Pancreas (tissue), 10 donors: ENCODE results near the gene CRYL1. TPM values are rescaled to one million over a fixed set of nuclear protein-coding genes. Genes with fewer than 3 reads are reported as not detected.

Source experiments
- ATAC-seq, 4 donors: fragments of 200-7000 bp; cut with Tn5 transposase; one replicate each; pipeline versions ENCODE4 v1.8.0 to v1.9.1; 2020; ENCODE audit warnings: mild to moderate bottlenecking in 4 of 4, moderate library complexity in 4 of 4
- DNase-seq, 6 donors: peaks; one replicate each; pipeline ENCODE4 v3.0.0-alpha.2; 2020
- FAIRE-seq: peaks from 2 replicates; lab custom pipeline; 2012; peaks lifted over from hg19 to GRCh38; lab: Jason Lieb, UNC
- H3K27ac ChIP-seq, 4 donors: fragments of 200-600 bp; sonication (generic); 1 replicate in 3 of 4; 2 replicates in 1 of 4; pipeline versions ENCODE4 v1.5.0 to v1.8.0; 2020
- H3K27me3 ChIP-seq, 4 donors: fragments of 200-600 bp; one replicate each; pipeline ENCODE4 v1.8.0; 2021
- H3K36me3 ChIP-seq, 3 donors: fragments of 200-600 bp; sonication (generic) in 1 of 3; one replicate each; pipeline versions ENCODE4 v1.5.0 to v1.8.0; 2020 to 2021
- H3K4me1 ChIP-seq, 3 donors: fragments of 200-600 bp; one replicate each; pipeline ENCODE4 v1.8.0; 2021
- H3K4me3 ChIP-seq, 4 donors: fragments of 200-600 bp; sonication (generic) in 2 of 4; one replicate each; pipeline versions ENCODE4 v1.5.0 to v1.8.0; 2020 to 2021
- H3K9me3 ChIP-seq, 4 donors: fragments of 200-600 bp; one replicate each; pipeline ENCODE4 v1.8.0; 2021
- CTCF ChIP-seq, 4 donors: fragments of 200-600 bp; sonication (generic) in 3 of 4; IDR thresholded peaks; one replicate each; pipeline versions ENCODE4 v1.5.0 to v1.8.0; 2021; ENCODE audit warnings: antibody characterized with exemption in 4 of 4
- WGBS, 2 donors: extraction: QIAGEN DNeasy Blood & Tissue Kit; methylation state at CpG; one replicate each; pipeline ENCODE4 v1.1.7; 2013; 5-methylcytosine and 5-hydroxymethylcytosine counted together
- intact Hi-C, 3 donors: fragments of 100-400 bp; cut with DNase I; formaldehyde crosslinking; loops; one replicate each; pipeline versions ENCODE4 v1.11.1 to v1.14.2; 2022
- polyA plus RNA-seq, 2 donors: library from polyadenylated mRNA; stranded (reverse); fragments of 200-250 nt; gene quantifications; one replicate each; pipeline ENCODE4 v1.2.3, GENCODE V29; 2013
- total RNA-seq, 6 donors: library from RNA; stranded (reverse); fragmentation: NEBNext Ultra II Directional in 4 of 6; extraction: Animal tissue kit (Norgen Biotek cat#: 25700) in 4 of 6; gene quantifications; one replicate each; pipeline versions ENCODE4 v1.2.1 to v1.2.4, GENCODE V29; 2021 to 2023
- donor health status: healthy with polysubstance abuse.
- donor health status: DM: no; HTN: no; CAD: no; lungs with moderate emphysema.
- donor health status: DM: no; HTN: no; CAD: no.
- donor health status: control.
- donor health status: control.
- donor health status: Bipolar disorder and iron deficiency.
- donor health status: DM: yes; HTN: yes; CAD: no.
- donor health status: DM: no; HTN: no; CAD: no.
- donor health status: DM: no; HTN: no; CAD: no.
- donor health status: DM: yes; HTN: yes; CAD: no.

CRYL1 gene
- total and polyA plus RNA-seq, 8 donors = 12.8 to 31.7 (median 19.3) TPM

- Histone ChIP-seq H3K9me3 (no peaks in the 10 kb centered on the region), H3K4me1 (peaks cover 0 to 4% (median 2%) of the 10 kb centered on the region in 3 donors), H3K27ac (no peak overlapping the region), H3K27me3 (no peaks in the 10 kb centered on the region), H3K4me3 (no peak overlapping the region), H3K36me3 (no peaks in the 10 kb centered on the region)
- ATAC-seq = no peak
- intact Hi-C loops = no loop called here
- DNase-seq = no peak
- 85 to 89% methylated on average over 6 of the region's 6 CpGs for WGBS, 2 donors
- TF ChIP-seq CTCF (IDR thresholded peaks at IDR 0.05) = no peak
- FAIRE-seq = no peak
These were observed 51.8 kb downstream of the CRYL1 start for GRCh38 chr13:20473888-20474287.

DNA sequence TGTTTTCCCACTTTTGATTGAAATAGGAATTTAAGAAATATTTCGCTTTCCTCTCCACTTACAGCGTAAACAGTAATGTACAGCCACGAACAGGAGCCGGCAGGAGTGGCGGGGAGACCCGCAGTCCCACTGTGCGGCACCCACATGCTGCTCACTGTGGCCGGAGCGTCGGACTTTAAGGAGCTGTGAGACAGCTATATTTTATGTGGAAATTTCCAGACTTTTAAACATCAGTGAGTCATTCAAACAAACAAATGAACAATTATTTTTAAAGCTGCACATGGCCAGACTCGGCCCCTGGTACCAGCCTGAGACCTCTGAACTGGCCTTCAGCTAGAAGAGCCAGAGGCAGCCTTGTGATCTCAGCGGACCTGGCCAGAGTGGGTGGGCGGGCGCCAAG, 52.5 kb downstream of the CRYL1 start:
- TF ChIP-seq CTCF (IDR thresholded peaks at IDR 0.05) = no peak
- Histone ChIP-seq H3K4me3 (no peak overlapping the region), H3K27ac (no peak overlapping the region), H3K27me3 (no peaks in the 10 kb centered on the region), H3K4me1 (peaks cover 0 to 4% (median 2%) of the 10 kb centered on the region in 3 donors), H3K9me3 (no peaks in the 10 kb centered on the region), H3K36me3 (no peaks in the 10 kb centered on the region)
- WGBS, 2 donors = 95 to 97% methylated on average over 14 of the region's 14 CpGs
- ATAC-seq = no peak
- no peak for DNase-seq
- intact Hi-C loops = no loop called here
- no peak for FAIRE-seq

DNA sequence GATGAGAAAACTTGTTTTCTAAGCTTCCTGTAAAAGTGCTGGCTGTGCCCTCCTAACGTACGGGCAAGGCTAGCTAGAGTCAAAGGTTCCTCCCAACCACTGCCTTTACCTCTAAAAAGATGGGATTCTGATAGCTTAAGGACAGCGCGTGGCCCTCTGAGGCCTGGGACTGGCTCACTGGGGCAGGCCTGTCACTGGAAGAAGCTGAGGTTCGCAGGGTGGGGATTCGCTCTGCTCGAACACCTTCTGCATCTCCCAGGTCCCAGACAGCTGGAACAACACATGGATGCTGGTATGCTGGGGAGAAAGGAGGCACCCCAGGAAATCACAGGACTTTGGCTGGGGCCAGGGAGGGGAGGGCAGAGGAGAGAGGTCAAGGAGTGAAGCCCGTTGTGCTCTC, 53.1 kb downstream of the CRYL1 start:
- DNase-seq (no peak), FAIRE-seq (no peak), ATAC-seq (no peak)
- Histone ChIP-seq H3K4me1 (peaks cover 0 to 4% (median 2%) of the 10 kb centered on the region in 3 donors), H3K36me3 (no peaks in the 10 kb centered on the region), H3K27ac (no peak overlapping the region), H3K4me3 (no peak overlapping the region), H3K9me3 (no peaks in the 10 kb centered on the region), H3K27me3 (no peaks in the 10 kb centered on the region)
- intact Hi-C loops = no loop called here
- WGBS, 2 donors = 94 to 95% methylated on average over 8 of the region's 8 CpGs
- TF ChIP-seq CTCF (IDR thresholded peaks at IDR 0.05) = no peak

- no peak for FAIRE-seq
- Histone ChIP-seq H3K4me3 (no peak overlapping the region), H3K9me3 (no peaks in the 10 kb centered on the region), H3K27me3 (no peaks in the 10 kb centered on the region), H3K36me3 (no peaks in the 10 kb centered on the region), H3K4me1 (no peaks in the 10 kb centered on the region), H3K27ac (no peak overlapping the region)
- no peak for ATAC-seq
- no peak for TF ChIP-seq CTCF (IDR thresholded peaks at IDR 0.05)
- intact Hi-C loops = no loop called here
- no peak for DNase-seq
- 95 to 98% methylated on average over 8 of the region's 8 CpGs for WGBS, 2 donors
These were observed 55.5 kb downstream of the CRYL1 start for GRCh38 chr13:20470136-20470535.

DNA sequence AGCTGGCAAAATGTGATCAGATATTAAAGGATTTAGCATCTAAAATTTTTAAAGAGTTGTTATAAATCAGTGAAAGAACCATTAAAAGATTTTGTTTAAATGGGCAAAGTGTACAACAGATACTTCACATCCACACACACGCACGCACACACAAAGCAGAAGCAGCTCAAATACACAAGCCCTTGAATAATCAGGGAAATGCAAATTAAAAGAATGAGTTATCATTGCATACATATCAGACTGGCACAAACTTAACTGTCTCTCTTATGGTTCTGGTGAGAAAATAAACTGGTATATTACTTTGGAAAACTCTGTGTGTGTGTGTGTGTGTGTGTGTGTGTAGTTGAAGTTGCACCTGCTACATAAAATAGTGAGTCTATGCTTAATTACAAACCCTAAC, 59.3 kb downstream of the CRYL1 start:
- no peak for TF ChIP-seq CTCF (IDR thresholded peaks at IDR 0.05)
- no peak for ATAC-seq
- H3K4me1 ChIP-seq = no peaks in the 10 kb centered on the region

More for the DNA sequence above, 59.3 kb downstream of the CRYL1 start:
- DNase-seq (no peak), FAIRE-seq (no peak)
- Histone ChIP-seq H3K36me3 (no peaks in the 10 kb centered on the region), H3K4me3 (no peak overlapping the region), H3K9me3 (no peaks in the 10 kb centered on the region), H3K27ac (no peak overlapping the region), H3K27me3 (no peaks in the 10 kb centered on the region)
- intact Hi-C loops = no loop called here
- 91 to 95% methylated on average over 2 of the region's 2 CpGs for WGBS, 2 donors
